ENCODE data around the gene CEBPZ.

GRCh38 chr2:37173741-37174140, 57.7 kb downstream of the CEBPZ start:
- TF ChIP-seq JUND (IDR thresholded peaks at IDR 0.05): no peak
- TF ChIP-seq CTCF (IDR thresholded peaks at IDR 0.05; ENCODE audit: low read depth, low read length, missing input control): no peak
- no peak for TF ChIP-seq EGR1 (IDR thresholded peaks at IDR 0.05; ENCODE audit: low read depth in 2 of 2)
- no peak for TF ChIP-seq TAF1 (conservative IDR thresholded peaks at IDR 0.05)
- no peak for TF ChIP-seq NR2F2 (IDR thresholded peaks at IDR 0.05)
- no peak for TF ChIP-seq FOXA1 (IDR thresholded peaks at IDR 0.05)
- TF ChIP-seq RAD21 (IDR thresholded peaks at IDR 0.05): no peak
- TF ChIP-seq REST (IDR thresholded peaks at IDR 0.05): no peak
- TF ChIP-seq GABPA (IDR thresholded peaks at IDR 0.05 in 1 of 2, conservative IDR thresholded peaks at IDR 0.05 in 1 of 2): no peak
- no peak for TF ChIP-seq YY1 (IDR thresholded peaks at IDR 0.05)
- TF ChIP-seq MAX (IDR thresholded peaks at IDR 0.05): no peak
- TF ChIP-seq FOXA2 (IDR thresholded peaks at IDR 0.05): no peak
- no peak for TF ChIP-seq RXRA (IDR thresholded peaks at IDR 0.05)
- TF ChIP-seq ATF3 (IDR thresholded peaks at IDR 0.05): no peak

Data from liver (tissue), 3 donors.